AG09309 (cell line): ENCODE data around the gene DNAAF6.
"Not testable (repeated sequence)": the region's sequence is repeated elsewhere in the genome, so short reads cannot be mapped to it uniquely, and the experiment has no call there.

Experiments used
- DNase-seq: peaks from one replicate; pipeline ENCODE4 v3.0.0-alpha.2; 2010; ENCODE audit warnings: low read depth
- H3K4me3 ChIP-seq: 2 replicates; pipeline ENCODE4 v1.5.1; 2011; ENCODE audit warnings: mild to moderate bottlenecking, low read depth, low read length, moderate library complexity; ENCODE audit not compliant: control insufficient read depth
- TF ChIP-seq, protein P1 (sequence below): IDR thresholded peaks from 2 replicates; pipeline ENCODE4 v1.5.1; 2011; ENCODE audit warnings: mild to moderate bottlenecking, low read depth, low read length, inconsistent platforms; ENCODE audit not compliant: insufficient read depth, control insufficient read depth; ENCODE audit errors: missing control alignments

The DNAAF6 gene

DNA sequence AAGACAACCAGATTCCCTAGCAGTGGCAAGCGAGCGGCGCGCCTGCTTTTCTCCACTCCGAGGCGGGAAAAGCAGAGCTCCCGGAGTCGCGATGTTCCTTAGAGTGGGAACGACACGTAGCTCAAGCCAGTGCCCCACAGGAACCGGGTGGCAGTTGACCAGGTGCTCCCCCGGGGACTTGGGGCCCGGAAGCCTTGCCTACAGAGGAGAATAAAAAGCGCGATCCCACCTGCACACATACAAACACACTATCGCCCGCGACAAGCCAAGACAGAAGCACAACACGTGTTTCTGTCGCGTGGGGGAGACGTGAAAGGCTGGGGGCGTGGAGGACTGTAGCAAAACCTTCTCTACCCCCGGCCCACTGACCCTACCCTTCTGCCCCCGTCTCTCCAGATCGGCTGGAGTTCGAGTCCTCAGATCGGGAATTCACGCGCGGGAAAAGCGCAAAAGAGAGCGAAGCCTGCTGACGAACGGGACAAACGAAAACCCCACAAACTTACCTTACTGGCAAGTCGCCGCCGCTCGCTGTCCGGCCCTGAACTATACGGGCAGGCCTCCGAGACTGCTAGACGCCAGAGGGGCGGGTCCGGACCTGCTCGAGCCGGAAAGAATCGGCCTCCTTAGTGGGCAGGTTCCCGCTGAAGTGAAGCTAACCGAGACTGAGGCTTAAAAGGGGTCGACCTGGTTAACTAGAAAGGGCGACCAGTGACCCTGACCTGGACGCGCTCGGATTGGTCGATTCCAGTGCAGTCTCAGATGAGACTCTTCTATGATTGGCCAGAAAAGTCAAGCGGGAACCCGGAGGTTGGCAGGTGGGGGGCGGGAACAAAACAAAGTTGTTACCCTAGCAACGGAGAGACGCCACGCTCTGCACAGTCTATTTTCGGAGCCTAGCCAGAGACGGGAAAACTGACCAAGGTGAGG lies at the start of gene DNAAF6, which contains the start of gene NUP62CL:
Gene DNAAF6 (plus strand): TSS at position 842 of the 927 bp plus-strand sequence. CDS start 6,265 bp downstream, outside the sequence.
Gene NUP62CL (minus strand): TSS at position 664 of the 927 bp plus-strand sequence. CDS start 31,287 bp downstream, outside the sequence.
- peak within 1 kb of the TSS; percentile 32 for H3K4me3 ChIP-seq
- TF ChIP-seq, protein P1, sequence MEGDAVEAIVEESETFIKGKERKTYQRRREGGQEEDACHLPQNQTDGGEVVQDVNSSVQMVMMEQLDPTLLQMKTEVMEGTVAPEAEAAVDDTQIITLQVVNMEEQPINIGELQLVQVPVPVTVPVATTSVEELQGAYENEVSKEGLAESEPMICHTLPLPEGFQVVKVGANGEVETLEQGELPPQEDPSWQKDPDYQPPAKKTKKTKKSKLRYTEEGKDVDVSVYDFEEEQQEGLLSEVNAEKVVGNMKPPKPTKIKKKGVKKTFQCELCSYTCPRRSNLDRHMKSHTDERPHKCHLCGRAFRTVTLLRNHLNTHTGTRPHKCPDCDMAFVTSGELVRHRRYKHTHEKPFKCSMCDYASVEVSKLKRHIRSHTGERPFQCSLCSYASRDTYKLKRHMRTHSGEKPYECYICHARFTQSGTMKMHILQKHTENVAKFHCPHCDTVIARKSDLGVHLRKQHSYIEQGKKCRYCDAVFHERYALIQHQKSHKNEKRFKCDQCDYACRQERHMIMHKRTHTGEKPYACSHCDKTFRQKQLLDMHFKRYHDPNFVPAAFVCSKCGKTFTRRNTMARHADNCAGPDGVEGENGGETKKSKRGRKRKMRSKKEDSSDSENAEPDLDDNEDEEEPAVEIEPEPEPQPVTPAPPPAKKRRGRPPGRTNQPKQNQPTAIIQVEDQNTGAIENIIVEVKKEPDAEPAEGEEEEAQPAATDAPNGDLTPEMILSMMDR = no peak
- DNase-seq = no peak

DNA sequence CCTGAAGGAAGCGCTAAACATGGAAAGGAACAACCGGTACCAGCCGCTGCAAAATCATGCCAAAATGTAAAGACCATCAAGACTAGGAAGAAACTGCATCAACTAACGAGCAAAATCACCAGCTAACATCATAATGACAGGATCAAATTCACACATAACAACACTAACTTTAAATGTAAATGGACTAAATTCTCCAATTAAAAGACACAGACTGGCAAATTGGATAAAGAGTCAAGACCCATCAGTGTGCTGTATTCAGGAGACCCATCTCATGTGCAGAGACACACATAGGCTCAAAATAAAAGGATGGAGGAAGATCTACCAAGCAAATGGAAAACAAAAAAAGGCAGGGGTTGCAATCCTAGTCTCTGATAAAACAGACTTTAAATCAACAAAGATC lies 48.8 kb upstream of the DNAAF6 start:
- DNase-seq = not testable (repeated sequence)

DNA sequence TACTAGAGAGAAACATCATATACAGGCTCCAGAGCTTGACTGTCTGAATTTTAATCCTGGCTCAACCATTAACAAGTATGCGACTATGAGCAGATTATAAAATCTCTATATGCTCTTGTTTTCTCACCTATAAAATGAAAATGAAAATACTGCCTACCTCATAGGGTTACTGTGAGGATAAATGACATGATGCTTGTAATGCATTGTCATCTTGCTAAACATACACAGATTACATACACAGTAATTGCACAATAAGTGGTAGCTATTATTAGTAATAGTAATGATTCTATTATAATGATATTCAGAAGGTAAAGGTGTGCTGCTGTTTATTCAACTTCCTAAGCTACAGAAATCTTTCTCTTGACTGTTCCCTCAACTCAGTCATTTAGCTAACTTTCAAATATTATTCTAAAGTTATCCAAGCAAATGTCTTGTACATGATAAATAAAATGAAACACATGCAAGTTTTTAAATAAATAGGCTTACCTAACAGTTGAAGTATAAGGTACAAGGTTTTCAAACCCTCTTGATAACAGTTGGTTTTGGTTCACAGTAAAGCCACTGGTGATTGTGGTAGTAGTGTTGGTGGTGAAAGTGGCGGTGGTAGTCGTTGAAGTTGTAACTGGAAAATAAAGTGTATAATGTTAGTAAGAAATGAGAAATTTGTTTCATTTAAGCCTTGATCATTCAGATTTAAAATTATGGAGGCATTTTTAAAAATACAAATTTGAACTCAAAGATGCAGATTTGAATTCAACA lies 39.1 kb upstream of the DNAAF6 start:
- no peak overlapping the region for H3K4me3 ChIP-seq
- TF ChIP-seq, protein P1 = no peak
- DNase-seq = no peak

More for the DNA sequence above, 48.8 kb upstream of the DNAAF6 start:
- not testable (repeated sequence) for H3K4me3 ChIP-seq

DNA sequence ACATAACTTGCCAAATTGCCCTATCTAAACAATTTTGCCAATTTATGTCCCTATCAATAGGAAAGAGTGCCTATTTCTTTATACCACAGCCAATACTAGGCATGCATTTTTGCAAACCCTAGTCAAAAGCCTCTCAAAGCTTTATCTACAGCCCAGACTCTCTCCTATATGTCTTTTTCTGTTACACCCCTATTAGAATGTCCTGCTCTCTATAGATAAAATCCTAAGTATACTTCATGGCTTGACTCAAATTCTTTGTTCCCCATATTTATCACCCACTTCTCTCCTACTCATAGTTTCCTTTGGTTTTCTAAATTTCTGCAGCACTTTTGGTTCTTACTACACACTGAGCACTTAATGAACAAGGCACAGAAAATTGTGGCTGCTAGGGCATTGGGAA lies 38.2 kb upstream of the DNAAF6 start:
- DNase-seq = no peak

DNA sequence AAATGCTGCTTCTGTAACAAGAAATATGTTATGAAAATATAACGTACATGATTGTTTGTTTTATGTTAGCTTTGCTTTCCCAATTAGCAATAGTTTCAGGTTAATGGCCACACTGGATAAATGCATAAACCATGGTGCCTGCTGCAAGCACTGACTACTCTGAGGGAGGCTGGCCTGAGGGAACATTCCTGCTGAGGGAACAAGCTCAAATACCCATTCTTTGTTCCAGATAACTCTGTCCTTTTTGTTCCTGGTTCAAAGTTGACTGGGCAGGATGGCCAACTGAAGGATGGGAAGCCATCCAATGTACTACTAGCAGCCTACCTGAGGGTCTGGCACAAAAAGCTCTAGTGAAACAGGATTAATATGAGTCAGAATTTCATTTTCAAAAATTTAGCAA lies 37.7 kb upstream of the DNAAF6 start:
- TF ChIP-seq, protein P1 = no peak
- H3K4me3 ChIP-seq = no peak overlapping the region
- no peak for DNase-seq

More for the DNA sequence above, 38.2 kb upstream of the DNAAF6 start:
- H3K4me3 ChIP-seq = no peak overlapping the region
- TF ChIP-seq, protein P1 = no peak

DNA sequence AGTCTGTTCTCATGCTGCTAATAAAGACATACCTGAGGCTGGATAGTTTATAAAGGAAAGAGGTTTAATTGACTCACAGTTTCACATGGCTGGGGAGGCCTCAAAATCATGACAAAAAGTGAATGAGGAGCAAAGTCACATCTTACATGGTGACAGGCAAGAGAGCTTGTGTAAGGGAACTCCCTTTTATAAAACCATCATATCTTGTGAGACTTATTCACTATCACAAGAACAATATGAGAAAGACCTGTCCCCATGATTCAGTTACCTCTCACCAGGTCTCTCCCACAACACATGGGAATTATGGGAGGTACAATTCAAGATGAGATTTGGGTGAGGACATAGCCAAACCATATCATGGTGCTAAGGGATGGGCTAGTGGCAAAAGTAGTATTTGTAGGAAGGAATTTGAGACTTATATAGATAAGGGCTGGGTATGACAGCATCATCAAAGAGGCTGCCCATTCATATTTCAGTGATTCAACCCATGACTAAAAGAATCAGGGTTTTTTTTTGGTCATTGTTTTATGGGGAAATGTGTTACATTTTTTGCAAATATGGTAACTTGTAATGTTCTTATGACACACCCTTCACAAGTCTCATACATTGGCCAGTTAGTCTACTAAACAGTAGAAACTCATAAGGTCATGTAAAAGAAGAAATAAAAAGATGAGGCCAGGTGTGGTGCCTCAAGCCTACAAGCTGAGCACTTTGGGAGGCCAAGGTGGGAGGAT lies 34.9 kb upstream of the DNAAF6 start:
- TF ChIP-seq, protein P1 = no peak
- DNase-seq = no peak
- no peak overlapping the region for H3K4me3 ChIP-seq
